Right cardiac atrium (tissue), 5 donors: ENCODE results near the gene HRG. TPM values are rescaled to one million over a fixed set of nuclear protein-coding genes. Genes with fewer than 3 reads are reported as not detected.
"Not testable (repeated sequence)": the region's sequence is repeated elsewhere in the genome, so short reads cannot be mapped to it uniquely, and the experiment has no call there.

Experiments
- ATAC-seq, 2 donors: fragments of 200-7000 bp; cut with Tn5 transposase; one replicate each; pipeline versions ENCODE4 v1.8.0 to v1.9.1; 2020; ENCODE audit warnings: moderate library complexity in 2 of 2, mild to moderate bottlenecking in 1 of 2
- DNase-seq, 3 donors: peaks; one replicate each; pipeline ENCODE4 v3.0.0-alpha.2; 2020
- H3K27ac ChIP-seq: one replicate; pipeline ENCODE4 v1.5.1; 2013; ENCODE audit warnings: mild to moderate bottlenecking, low read length, control low read depth, moderate library complexity
- H3K27me3 ChIP-seq: one replicate; pipeline ENCODE4 v1.6.1; 2013; ENCODE audit not compliant: control insufficient read depth, insufficient read depth
- H3K4me1 ChIP-seq: one replicate; pipeline ENCODE4 v1.6.1; 2013; ENCODE audit warnings: low read length; ENCODE audit not compliant: control insufficient read depth, insufficient read depth
- H3K4me3 ChIP-seq: one replicate; pipeline ENCODE4 v1.5.1; 2013; ENCODE audit warnings: low read length, control low read depth
- H3K9me3 ChIP-seq: one replicate; pipeline ENCODE4 v1.6.1; 2013; ENCODE audit warnings: low read length; ENCODE audit not compliant: control insufficient read depth
- WGBS: extraction: QIAGEN DNeasy Blood & Tissue Kit; methylation state at CpG from one replicate; pipeline ENCODE4 v1.1.7; 2013; 5-methylcytosine and 5-hydroxymethylcytosine counted together
- intact Hi-C, 4 donors: fragments of 100-400 bp; cut with DNase I; formaldehyde crosslinking; loops; one replicate each; pipeline versions ENCODE4 v1.11.0 to v1.14.0; 2022 to 2023
- polyA plus RNA-seq: library from polyadenylated mRNA; stranded (reverse); fragments of 200-250 nt; gene quantifications from one replicate; pipeline ENCODE4 v1.2.3, GENCODE V29; 2013
- total RNA-seq, 4 donors: library from RNA; stranded (reverse); fragmentation: NEBNext Ultra II Directional; extraction: Animal tissue kit (Norgen Biotek cat#: 25700); gene quantifications; one replicate each; pipeline ENCODE4 v1.2.1, GENCODE V29; 2021
- donor health status: healthy with polysubstance abuse.
- donor health status: DM: no; HTN: yes; CAD: no.
- donor health status: DM: no; HTN: no; CAD: no.
- donor health status: DM: no; HTN: yes; CAD: no; lungs with severe emphysema.
- donor health status: DM: yes; HTN: yes; CAD: no.

HRG gene
- total and polyA plus RNA-seq, 5 donors, result 0.22 TPM; not detected in 4

- no peak overlapping the region for H3K4me3 ChIP-seq
- H3K27me3 ChIP-seq, result no peaks in the 10 kb centered on the region
- no peaks in the 10 kb centered on the region for H3K4me1 ChIP-seq
- WGBS, result 44% methylated on average over 4 of the region's 4 CpGs
- no peak for ATAC-seq
- intact Hi-C loops, result no loop called here
- no peak overlapping the region for H3K27ac ChIP-seq
- DNase-seq, result no peak
- H3K9me3 ChIP-seq, result no peaks in the 10 kb centered on the region
Observed at GRCh38 chr3:186625600-186626042, 40.2 kb upstream of the HRG start.

- H3K9me3 ChIP-seq, result no peaks in the 10 kb centered on the region
- no peak overlapping the region for H3K27ac ChIP-seq
- ATAC-seq, result no peak
- intact Hi-C loops, result no loop called here
- 64% methylated on average over 7 of the region's 7 CpGs for WGBS
- no peak for DNase-seq
- H3K4me1 ChIP-seq, result no peaks in the 10 kb centered on the region
- H3K4me3 ChIP-seq, result no peak overlapping the region
- H3K27me3 ChIP-seq, result no peaks in the 10 kb centered on the region
Observed at GRCh38 chr3:186626254-186626847, 39.5 kb upstream of the HRG start.

GRCh38 chr3:186627852-186628414, 37.9 kb upstream of the HRG start:
- no peak for ATAC-seq
- Histone ChIP-seq H3K4me3 (no peak overlapping the region), H3K9me3 (no peaks in the 10 kb centered on the region), H3K4me1 (no peaks in the 10 kb centered on the region), H3K27ac (no peak overlapping the region), H3K27me3 (no peaks in the 10 kb centered on the region)
- WGBS, result 91% methylated on average over 7 of the region's 7 CpGs
- intact Hi-C loops, result no loop called here
- DNase-seq, result no peak

GRCh38 chr3:186628756-186629155, 37.1 kb upstream of the HRG start:
- DNase-seq, result no peak
- H3K27me3 ChIP-seq, result no peaks in the 10 kb centered on the region
- intact Hi-C loops, result no loop called here
- H3K4me3 ChIP-seq, result no peak overlapping the region
- no peak for ATAC-seq
- H3K27ac ChIP-seq, result no peak overlapping the region
- WGBS, result 77% methylated on average over 7 of the region's 7 CpGs
- H3K4me1 ChIP-seq, result no peaks in the 10 kb centered on the region
- H3K9me3 ChIP-seq, result no peaks in the 10 kb centered on the region

GRCh38 chr3:186630950-186631641, 34.7 kb upstream of the HRG start:
- H3K4me3 ChIP-seq, result no peak overlapping the region
- H3K9me3 ChIP-seq, result no peaks in the 10 kb centered on the region
- ATAC-seq (no peak), DNase-seq (no peak)
- H3K4me1 ChIP-seq, result no peaks in the 10 kb centered on the region
- no peaks in the 10 kb centered on the region for H3K27me3 ChIP-seq
- H3K27ac ChIP-seq, result no peak overlapping the region
- WGBS, result 66% methylated on average over 6 of the region's 6 CpGs
- intact Hi-C loops, result no loop called here

GRCh38 chr3:186633481-186633880, 32.3 kb upstream of the HRG start:
- ATAC-seq, result no peak
- Histone ChIP-seq H3K27me3 (no peaks in the 10 kb centered on the region), H3K27ac (no peak overlapping the region), H3K4me3 (no peak overlapping the region), H3K9me3 (no peaks in the 10 kb centered on the region), H3K4me1 (no peaks in the 10 kb centered on the region)
- no peak for DNase-seq
- intact Hi-C loops, result no loop called here

- intact Hi-C loops, H3K4me1 ChIP-seq, H3K27ac ChIP-seq, DNase-seq, H3K27me3 ChIP-seq, H3K4me3 ChIP-seq, H3K9me3 ChIP-seq, ATAC-seq: not testable (repeated sequence)
- WGBS, result 90% methylated on average over 5 of the region's 5 CpGs
Observed at GRCh38 chr3:186634207-186634606, 31.6 kb upstream of the HRG start.

GRCh38 chr3:186635532-186635931, 30.3 kb upstream of the HRG start:
- Histone ChIP-seq H3K4me3 (no peak overlapping the region), H3K4me1 (no peaks in the 10 kb centered on the region), H3K27ac (no peak overlapping the region), H3K27me3 (no peaks in the 10 kb centered on the region), H3K9me3 (no peaks in the 10 kb centered on the region)
- intact Hi-C loops, result no loop called here
- ATAC-seq (no peak), DNase-seq (no peak)
- 85% methylated on average over 3 of the region's 3 CpGs for WGBS

GRCh38 chr3:186636536-186636935, 29.3 kb upstream of the HRG start:
- WGBS, result 92% methylated on average over 7 of the region's 7 CpGs
- ATAC-seq (no peak), DNase-seq (no peak)
- H3K27ac ChIP-seq, result no peak overlapping the region
- no peak overlapping the region for H3K4me3 ChIP-seq
- no peaks in the 10 kb centered on the region for H3K4me1 ChIP-seq
- no peaks in the 10 kb centered on the region for H3K27me3 ChIP-seq
- no peaks in the 10 kb centered on the region for H3K9me3 ChIP-seq
- intact Hi-C loops, result no loop called here

GRCh38 chr3:186637686-186638085, 28.1 kb upstream of the HRG start:
- 77% methylated on average over 3 of the region's 3 CpGs for WGBS
- Histone ChIP-seq H3K27ac (no peak overlapping the region), H3K4me3 (no peak overlapping the region), H3K27me3 (no peaks in the 10 kb centered on the region), H3K4me1 (no peaks in the 10 kb centered on the region), H3K9me3 (no peaks in the 10 kb centered on the region)
- intact Hi-C loops, result no loop called here
- DNase-seq (no peak), ATAC-seq (no peak)

GRCh38 chr3:186638259-186638658, 27.6 kb upstream of the HRG start:
- no peak for ATAC-seq
- no peak overlapping the region for H3K27ac ChIP-seq
- H3K4me1 ChIP-seq, result no peaks in the 10 kb centered on the region
- no peaks in the 10 kb centered on the region for H3K9me3 ChIP-seq
- H3K27me3 ChIP-seq, result no peaks in the 10 kb centered on the region
- intact Hi-C loops, result no loop called here
- 88% methylated on average over 2 of the region's 2 CpGs for WGBS
- no peak overlapping the region for H3K4me3 ChIP-seq
- no peak for DNase-seq
